AG04449 (cell line): Measurements from ENCODE around the gene HPS1.

Experiments used
- CTCF ChIA-PET: fragments of 350-600 bp; formaldehyde crosslinking; extraction: SDS; loops from one replicate; lab custom pipeline; 2021; ENCODE audit warnings: antibody characterized with exemption; lab: Yijun Ruan, JAX
- POLR2A ChIA-PET: fragments of 400-600, 350-600 bp; formaldehyde crosslinking; extraction: SDS; loops from one replicate; lab custom pipeline; 2020; ENCODE audit warnings: antibody characterized with exemption, inconsistent platforms; lab: Yijun Ruan, JAX
- DNase-seq: peaks from one replicate; pipeline ENCODE4 v3.0.0-alpha.2; 2010; ENCODE audit warnings: low read depth, low spot score
- H3K4me3 ChIP-seq: 2 replicates; pipeline ENCODE4 v1.5.1; 2011; ENCODE audit warnings: low read depth, mild to moderate bottlenecking, control low read depth, low read length
- CTCF ChIP-seq: IDR thresholded peaks from one replicate; pipeline ENCODE4 v1.5.1; 2011; ENCODE audit warnings: mild to moderate bottlenecking, moderate library complexity, low read length, control low read depth, inconsistent platforms; ENCODE audit not compliant: insufficient read depth; ENCODE audit errors: missing control alignments

Gene HPS1

GRCh38 chr10:98369801-98370200 lies 76.9 kb downstream of the HPS1 start:
- TF ChIP-seq CTCF = no peak
- ChIA-PET CTCF (interaction anchor here (1.3 to 1.7 kb wide), 2 partner anchors 25 to 53 kb away, joined by 3 to 4 read pairs; no protein-coding TSS in a partner anchor), POLR2A (no interaction called here)
- no peak for DNase-seq
- no peak overlapping the region for H3K4me3 ChIP-seq

DNA sequence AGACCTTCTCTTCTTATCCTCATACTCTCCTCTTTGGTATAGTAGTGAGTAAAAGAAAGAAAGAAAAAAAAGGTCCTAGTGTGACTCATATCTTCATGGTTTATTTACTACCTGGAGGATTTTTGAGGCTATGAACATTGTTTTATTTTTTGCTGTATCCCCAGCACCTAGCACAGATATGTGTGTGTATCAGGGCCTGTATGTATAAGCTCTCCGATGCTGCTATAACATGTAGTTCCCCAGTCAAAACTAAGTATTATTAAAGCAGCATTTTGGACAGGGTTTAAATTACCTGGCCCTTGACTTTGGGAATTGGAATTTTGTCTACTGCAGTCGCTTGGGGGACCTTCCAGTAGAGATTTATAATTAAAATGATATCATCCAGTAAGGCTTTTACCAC lies 78.1 kb downstream of the HPS1 start:
- no peak overlapping the region for H3K4me3 ChIP-seq
- no peak for TF ChIP-seq CTCF
- ChIA-PET POLR2A (no interaction called here), CTCF (no interaction called here)
- no peak for DNase-seq

DNA sequence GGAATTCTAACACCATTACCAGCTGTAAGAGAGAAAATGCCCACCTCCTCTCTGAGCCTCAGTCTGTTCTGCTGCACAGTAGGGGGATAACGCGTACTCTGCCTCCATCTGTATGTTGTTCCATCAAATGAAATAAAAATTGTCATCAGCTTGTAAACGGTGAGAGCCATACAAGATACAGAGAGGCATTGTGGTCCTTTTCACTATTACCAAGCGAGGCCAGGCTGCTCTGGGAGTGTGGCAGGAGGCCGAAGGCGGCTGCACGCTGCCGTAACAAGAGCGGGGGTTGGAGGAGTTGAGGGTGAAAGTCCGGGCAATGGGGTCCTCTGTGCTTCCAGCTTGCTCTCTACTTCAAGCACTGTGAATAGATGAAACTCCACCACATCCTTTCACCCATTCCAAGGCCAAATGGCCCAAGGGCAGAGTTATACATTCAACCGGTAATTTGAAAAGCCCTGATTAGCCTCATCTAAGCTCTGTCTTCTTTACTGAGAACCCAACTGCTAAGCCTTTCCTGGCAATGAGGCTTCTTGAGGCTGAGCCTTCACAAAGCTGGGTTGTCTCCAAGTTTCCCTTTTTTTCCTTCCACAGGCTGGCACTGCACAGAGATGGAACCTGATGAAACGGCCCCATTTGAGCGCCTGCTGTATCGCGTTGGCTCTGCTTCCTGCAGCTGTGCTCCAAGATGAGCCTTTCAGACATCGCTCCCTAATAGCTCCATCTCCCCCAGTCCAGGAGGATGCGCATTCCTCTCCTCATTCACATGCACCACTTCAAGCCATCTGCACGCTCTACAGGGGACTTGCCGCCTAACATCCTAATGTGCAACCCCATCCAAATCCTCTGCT lies 78.9 kb downstream of the HPS1 start:
- CTCF ChIA-PET = interaction anchor here (1.1 to 1.6 kb wide), 2 partner anchors 27 to 58 kb away, joined by 3 to 8 read pairs; no protein-coding TSS in a partner anchor
- POLR2A ChIA-PET = no interaction called here
- DNase-seq = no peak
- H3K4me3 ChIP-seq = no peak overlapping the region
- TF ChIP-seq CTCF = no peak
